ENCODE measurements around the gene LATS2.

LATS2 gene

DNA sequence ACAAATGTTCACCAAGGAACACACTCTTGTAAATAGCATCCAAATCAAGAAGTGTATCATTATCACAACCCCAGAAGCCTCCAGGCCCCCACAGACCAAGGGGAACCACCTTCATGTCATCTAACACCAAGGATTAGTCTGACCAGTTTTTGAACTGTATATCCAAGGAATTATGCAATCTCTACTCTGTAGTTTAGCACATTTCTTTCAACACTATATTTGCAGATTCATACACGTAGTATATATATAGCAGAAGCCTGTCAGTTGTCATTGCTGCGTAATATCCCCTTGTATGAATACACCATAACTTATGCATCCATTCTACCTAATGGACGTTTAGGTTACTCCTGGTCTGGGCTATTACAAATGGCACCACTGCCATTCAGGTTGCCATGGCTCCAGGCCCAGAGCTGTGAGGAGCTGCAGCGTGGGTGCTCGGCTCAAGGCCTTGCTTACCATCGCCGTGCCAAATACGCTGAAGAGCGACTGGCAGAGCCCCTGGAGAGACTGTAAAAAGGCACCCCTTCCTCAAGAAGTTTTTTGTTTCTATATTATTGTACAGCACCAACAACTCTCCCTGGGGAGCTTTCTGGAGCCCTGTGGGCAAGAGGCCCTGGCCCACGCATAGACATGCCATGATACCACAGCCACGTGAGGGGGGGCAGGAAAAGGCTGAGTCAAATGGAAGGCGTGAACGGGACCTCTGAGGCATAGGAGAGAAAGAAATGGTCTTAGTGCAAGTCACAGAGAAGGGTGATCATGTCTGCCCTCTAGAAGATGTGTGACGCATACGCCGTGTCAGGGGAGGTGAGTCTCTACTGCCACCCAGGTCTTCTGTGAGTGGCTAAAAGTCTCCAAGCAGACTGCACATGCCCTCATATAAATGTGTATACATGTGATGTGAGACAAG is 10.8 kb downstream of the LATS2 start:
- TF ChIP-seq POLR2AphosphoS5 (IDR thresholded peaks at IDR 0.05; ENCODE audit: low read depth, low read length), result no peak
- no peak for TF ChIP-seq SIN3A (IDR thresholded peaks at IDR 0.05; ENCODE audit: borderline replicate concordance, insufficient read depth, low read length)
- TF ChIP-seq FOXP2 (optimal IDR thresholded peaks at IDR 0.05; ENCODE audit: borderline replicate concordance, extremely low read depth, extremely low read length, insufficient read depth), result no peak
- no peak for TF ChIP-seq TAF1 (IDR thresholded peaks at IDR 0.05; ENCODE audit: borderline replicate concordance, insufficient read depth, low read length)
- TF ChIP-seq, protein P1, sequence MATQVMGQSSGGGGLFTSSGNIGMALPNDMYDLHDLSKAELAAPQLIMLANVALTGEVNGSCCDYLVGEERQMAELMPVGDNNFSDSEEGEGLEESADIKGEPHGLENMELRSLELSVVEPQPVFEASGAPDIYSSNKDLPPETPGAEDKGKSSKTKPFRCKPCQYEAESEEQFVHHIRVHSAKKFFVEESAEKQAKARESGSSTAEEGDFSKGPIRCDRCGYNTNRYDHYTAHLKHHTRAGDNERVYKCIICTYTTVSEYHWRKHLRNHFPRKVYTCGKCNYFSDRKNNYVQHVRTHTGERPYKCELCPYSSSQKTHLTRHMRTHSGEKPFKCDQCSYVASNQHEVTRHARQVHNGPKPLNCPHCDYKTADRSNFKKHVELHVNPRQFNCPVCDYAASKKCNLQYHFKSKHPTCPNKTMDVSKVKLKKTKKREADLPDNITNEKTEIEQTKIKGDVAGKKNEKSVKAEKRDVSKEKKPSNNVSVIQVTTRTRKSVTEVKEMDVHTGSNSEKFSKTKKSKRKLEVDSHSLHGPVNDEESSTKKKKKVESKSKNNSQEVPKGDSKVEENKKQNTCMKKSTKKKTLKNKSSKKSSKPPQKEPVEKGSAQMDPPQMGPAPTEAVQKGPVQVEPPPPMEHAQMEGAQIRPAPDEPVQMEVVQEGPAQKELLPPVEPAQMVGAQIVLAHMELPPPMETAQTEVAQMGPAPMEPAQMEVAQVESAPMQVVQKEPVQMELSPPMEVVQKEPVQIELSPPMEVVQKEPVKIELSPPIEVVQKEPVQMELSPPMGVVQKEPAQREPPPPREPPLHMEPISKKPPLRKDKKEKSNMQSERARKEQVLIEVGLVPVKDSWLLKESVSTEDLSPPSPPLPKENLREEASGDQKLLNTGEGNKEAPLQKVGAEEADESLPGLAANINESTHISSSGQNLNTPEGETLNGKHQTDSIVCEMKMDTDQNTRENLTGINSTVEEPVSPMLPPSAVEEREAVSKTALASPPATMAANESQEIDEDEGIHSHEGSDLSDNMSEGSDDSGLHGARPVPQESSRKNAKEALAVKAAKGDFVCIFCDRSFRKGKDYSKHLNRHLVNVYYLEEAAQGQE (IDR thresholded peaks at IDR 0.05; ENCODE audit: insufficient read depth in 1 of 2, low read depth in 2 of 2, low read length in 2 of 2), result no peak

GRCh38 chr13:21048901-21049698 is 12.3 kb downstream of the LATS2 start:
- no peak for TF ChIP-seq TAF1 (IDR thresholded peaks at IDR 0.05; ENCODE audit: borderline replicate concordance, insufficient read depth, low read length)
- no peak for TF ChIP-seq SIN3A (IDR thresholded peaks at IDR 0.05; ENCODE audit: borderline replicate concordance, insufficient read depth, low read length)
- no peak for TF ChIP-seq POLR2AphosphoS5 (IDR thresholded peaks at IDR 0.05; ENCODE audit: low read depth, low read length)
- TF ChIP-seq, protein P1 (IDR thresholded peaks at IDR 0.05; ENCODE audit: insufficient read depth in 1 of 2, low read depth in 2 of 2, low read length in 2 of 2), result no peak
- no peak for TF ChIP-seq FOXP2 (optimal IDR thresholded peaks at IDR 0.05; ENCODE audit: borderline replicate concordance, extremely low read depth, extremely low read length, insufficient read depth)

DNA sequence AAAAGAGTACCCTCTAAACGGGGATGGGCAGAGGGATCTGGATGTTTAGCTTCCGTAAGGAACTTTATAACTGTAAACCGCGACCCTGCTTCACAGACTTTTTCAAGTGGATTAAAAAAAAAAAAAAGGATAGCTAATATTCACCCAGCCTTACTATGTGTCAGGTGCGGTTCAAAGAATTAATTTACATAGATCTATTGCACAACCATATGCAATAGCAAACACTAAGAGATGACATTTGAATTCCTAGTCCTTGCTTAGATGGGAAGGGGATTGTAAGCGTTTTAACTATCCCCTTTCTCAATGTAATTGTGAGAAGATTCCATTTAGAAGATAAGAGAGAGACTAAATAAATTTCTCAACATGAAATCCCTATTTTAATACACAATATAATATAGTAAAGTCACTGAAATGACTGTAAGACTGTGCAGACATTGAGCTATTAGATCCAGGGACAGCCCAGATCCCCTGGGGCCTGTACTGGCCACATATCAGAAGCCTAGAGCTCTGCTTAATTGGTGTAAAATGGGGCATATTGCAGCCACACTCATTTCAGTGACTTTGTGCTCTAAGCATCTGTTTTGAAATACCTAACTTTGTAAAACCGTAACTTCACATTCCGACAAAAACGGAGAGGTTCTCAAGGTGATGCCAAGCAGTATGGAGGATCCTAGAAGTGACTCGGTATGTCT is 13.6 kb downstream of the LATS2 start:
- no peak for TF ChIP-seq POLR2AphosphoS5 (IDR thresholded peaks at IDR 0.05; ENCODE audit: low read depth, low read length)
- TF ChIP-seq SIN3A (IDR thresholded peaks at IDR 0.05; ENCODE audit: borderline replicate concordance, insufficient read depth, low read length), result no peak
- TF ChIP-seq, protein P1 (IDR thresholded peaks at IDR 0.05; ENCODE audit: insufficient read depth in 1 of 2, low read depth in 2 of 2, low read length in 2 of 2), result no peak
- TF ChIP-seq FOXP2 (optimal IDR thresholded peaks at IDR 0.05; ENCODE audit: borderline replicate concordance, extremely low read depth, extremely low read length, insufficient read depth), result no peak
- TF ChIP-seq TAF1 (IDR thresholded peaks at IDR 0.05; ENCODE audit: borderline replicate concordance, insufficient read depth, low read length), result no peak

GRCh38 chr13:21047087-21047486 is 14.3 kb downstream of the LATS2 start:
- TF ChIP-seq POLR2AphosphoS5 (IDR thresholded peaks at IDR 0.05; ENCODE audit: low read depth, low read length), result no peak
- TF ChIP-seq, protein P1 (IDR thresholded peaks at IDR 0.05; ENCODE audit: insufficient read depth in 1 of 2, low read depth in 2 of 2, low read length in 2 of 2), result no peak
- no peak for TF ChIP-seq FOXP2 (optimal IDR thresholded peaks at IDR 0.05; ENCODE audit: borderline replicate concordance, extremely low read depth, extremely low read length, insufficient read depth)
- no peak for TF ChIP-seq SIN3A (IDR thresholded peaks at IDR 0.05; ENCODE audit: borderline replicate concordance, insufficient read depth, low read length)
- TF ChIP-seq TAF1 (IDR thresholded peaks at IDR 0.05; ENCODE audit: borderline replicate concordance, insufficient read depth, low read length), result no peak
